Esophagus muscularis mucosa (tissue), 4 donors: ENCODE results near the gene CSTF2T. TPM values are rescaled to one million over a fixed set of nuclear protein-coding genes. Genes with fewer than 3 reads are reported as not detected.

Source experiments
- DNase-seq: peaks from one replicate; pipeline ENCODE4 v3.0.0-alpha.2; 2017; ENCODE audit errors: extremely low spot score
- H3K27ac ChIP-seq, 4 donors: fragments of 200-600 bp; sonication (generic); replicated peaks in 1 of 4; 1 replicate in 3 of 4; 2 replicates in 1 of 4; pipeline ENCODE4 v1.5.1; 2016 to 2019; ENCODE audit warnings: mild to moderate bottlenecking in 1 of 4
- H3K27me3 ChIP-seq, 4 donors: fragments of 200-600 bp; sonication (generic); one replicate each; pipeline versions ENCODE4 v1.5.1 to v1.6.0; 2016 to 2019
- H3K36me3 ChIP-seq, 4 donors: fragments of 200-600 bp; sonication (generic); one replicate each; pipeline ENCODE4 v1.5.1; 2016 to 2019
- H3K4me1 ChIP-seq, 4 donors: fragments of 200-600 bp; sonication (generic); one replicate each; pipeline ENCODE4 v1.5.1; 2016 to 2019
- H3K4me3 ChIP-seq, 4 donors: fragments of 200-600 bp; sonication (generic); 1 replicate in 2 of 4; 2 replicates in 2 of 4; pipeline ENCODE4 v1.5.1; 2016 to 2019; ENCODE audit warnings: mild to moderate bottlenecking in 4 of 4, moderate library complexity in 1 of 4
- H3K9me3 ChIP-seq, 4 donors: fragments of 200-600 bp; sonication (generic); 1 replicate in 3 of 4; 2 replicates in 1 of 4; pipeline ENCODE4 v1.5.1; 2016 to 2019
- CTCF ChIP-seq, 3 experiments: fragments of 200-600 bp in 2 of 3; fragments of 450-650 bp in 1 of 3; sonication (generic) in 2 of 3; IDR thresholded peaks; one replicate each; pipeline ENCODE4 v1.5.1; 2017 to 2019; ENCODE audit warnings: antibody characterized with exemption in 3 of 3, mild to moderate bottlenecking in 2 of 3, moderate library complexity in 1 of 3
- EP300 ChIP-seq: sonication (generic); formaldehyde crosslinking; IDR thresholded peaks from one replicate; pipeline ENCODE4 v1.6.1; 2017; ENCODE audit warnings: antibody characterized with exemption
- POLR2A ChIP-seq: fragments of 450-650 bp; IDR thresholded peaks from one replicate; pipeline ENCODE4 v1.6.1; 2017; ENCODE audit warnings: antibody characterized with exemption, moderate library complexity, mild to moderate bottlenecking, low read depth
- POLR2AphosphoS5 ChIP-seq, 2 donors: sonication (generic); formaldehyde crosslinking; IDR thresholded peaks; one replicate each; pipeline ENCODE4 v1.6.1; 2017; ENCODE audit warnings: antibody characterized with exemption in 2 of 2
- WGBS: methylation state at CpG from one replicate; pipeline ENCODE4 v1.1.5; 2018; 5-methylcytosine and 5-hydroxymethylcytosine counted together
- intact Hi-C: fragments of 100-400 bp; cut with DNase I; formaldehyde crosslinking; loops from one replicate; pipeline ENCODE4 v1.15.1; 2023
- total RNA-seq, 4 donors: library from RNA; depleted of rRNA; stranded (reverse); fragments of >200 nt; gene quantifications; one replicate each; pipeline versions ENCODE4 v1.1.0 to v1.2.1, GENCODE V29; 2016

CSTF2T gene
- total RNA-seq, 4 donors from 2014 or later: 18.3 to 35.1 (median 25.5) TPM

GRCh38 chr10:51683031-51683691 is 16.2 kb downstream of the CSTF2T start:
- Histone ChIP-seq H3K36me3 (no peaks in the 10 kb centered on the region), H3K4me1 (peaks cover 0 to 7% (median 0%) of the 10 kb centered on the region in 4 donors), H3K4me3 (no peak overlapping the region), H3K27ac (no peak overlapping the region), H3K27me3 (no peaks in the 10 kb centered on the region), H3K9me3 (no peaks in the 10 kb centered on the region)
- intact Hi-C loops: no loop called here
- WGBS: 84% methylated on average over 4 of the region's 4 CpGs
- no peak for DNase-seq
- TF ChIP-seq CTCF (IDR thresholded peaks at IDR 0.05) (no peak), POLR2AphosphoS5 (IDR thresholded peaks at IDR 0.05) (no peak), POLR2A (no peak), EP300 (no peak)

DNA sequence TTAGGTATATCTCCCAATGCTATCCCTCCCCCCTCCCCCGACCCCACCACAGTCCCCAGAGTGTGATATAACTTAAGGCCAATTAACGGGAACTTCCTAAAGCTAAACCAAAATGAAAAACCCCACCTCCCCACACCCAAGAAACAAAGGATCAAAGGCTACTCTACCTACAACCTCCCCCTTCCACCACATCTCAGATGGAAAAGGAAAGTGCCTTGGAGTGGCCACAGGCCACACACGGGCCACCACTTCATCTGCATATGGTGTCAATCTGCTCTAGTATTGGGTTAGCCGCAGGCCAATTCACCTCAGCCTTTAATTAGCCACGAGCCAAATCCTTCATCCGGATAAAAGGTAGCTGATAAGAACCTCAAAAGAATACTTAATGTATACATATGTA is 19.6 kb downstream of the CSTF2T start:
- Histone ChIP-seq H3K27me3 (no peaks in the 10 kb centered on the region), H3K4me3 (no peak overlapping the region), H3K9me3 (no peaks in the 10 kb centered on the region), H3K4me1 (peaks cover 0 to 7% (median 0%) of the 10 kb centered on the region in 4 donors), H3K36me3 (no peaks in the 10 kb centered on the region), H3K27ac (no peak overlapping the region)
- whole genome bisulfite sequencing: 89% methylated on average over 6 of the region's 6 CpGs
- no peak for TF ChIP-seq EP300
- intact Hi-C loops: no loop called here
- no peak for DNase-seq

DNA sequence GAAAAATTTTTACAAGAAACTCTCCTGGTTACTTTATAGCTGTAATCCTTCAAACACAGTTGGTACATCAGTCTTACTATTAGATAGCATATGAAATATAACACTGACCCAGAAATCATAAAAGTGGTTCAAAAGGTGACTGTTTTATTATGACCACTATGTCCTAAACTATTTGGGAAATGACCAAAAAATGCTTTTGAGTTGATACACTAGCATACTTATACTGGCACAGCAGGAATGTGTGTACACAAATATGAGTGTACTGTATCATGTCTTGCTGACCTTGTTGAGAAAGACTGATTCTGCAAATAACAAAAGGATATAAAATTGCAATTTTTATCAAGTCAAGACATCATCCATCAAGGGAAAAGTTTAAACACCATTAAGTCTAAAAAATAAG is 24.3 kb downstream of the CSTF2T start:
- no peaks in the 10 kb centered on the region for H3K36me3 ChIP-seq
- TF ChIP-seq EP300 (no peak), CTCF (IDR thresholded peaks at IDR 0.05) (no peak), POLR2A (no peak), POLR2AphosphoS5 (IDR thresholded peaks at IDR 0.05) (no peak)
- intact Hi-C loops: no loop called here
- no peaks in the 10 kb centered on the region for H3K4me1 ChIP-seq
- peaks cover 0 to 7% (median 0%) of the 10 kb centered on the region in 4 donors for H3K9me3 ChIP-seq
- H3K27me3 ChIP-seq: no peaks in the 10 kb centered on the region
- H3K27ac ChIP-seq: no peak overlapping the region
- no peak for DNase-seq
- no peak overlapping the region for H3K4me3 ChIP-seq

DNA sequence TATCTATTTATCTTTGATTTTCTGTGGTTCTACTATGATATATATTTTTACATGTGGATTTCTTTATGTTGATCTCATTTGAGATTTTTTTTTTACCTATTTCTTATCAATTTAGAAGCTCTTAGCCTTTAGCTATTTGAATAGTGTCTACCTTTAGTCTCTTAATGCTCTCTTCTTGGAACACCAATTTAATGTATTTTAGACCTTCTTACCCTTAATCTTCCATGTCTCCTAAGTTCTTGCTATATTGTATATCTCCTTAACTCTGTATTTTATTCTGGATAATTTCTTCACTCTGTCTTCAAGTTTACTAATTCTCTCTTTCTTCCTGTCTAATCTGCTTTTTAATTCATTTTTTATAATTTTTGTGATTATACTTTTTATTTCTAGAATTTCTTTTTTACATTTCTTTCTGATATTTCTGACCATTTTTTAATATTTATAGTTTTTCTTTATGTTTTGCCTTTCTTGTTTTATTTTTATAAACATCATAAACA is 27.3 kb downstream of the CSTF2T start:
- DNase-seq: no peak
- no peak for TF ChIP-seq POLR2A
- no peak for TF ChIP-seq CTCF (IDR thresholded peaks at IDR 0.05)
- TF ChIP-seq POLR2AphosphoS5 (IDR thresholded peaks at IDR 0.05): no peak
- no peak for TF ChIP-seq EP300
- no peaks in the 10 kb centered on the region for H3K36me3 ChIP-seq
- intact Hi-C loops: no loop called here
- H3K27me3 ChIP-seq: no peaks in the 10 kb centered on the region
- peaks cover 0 to 7% (median 0%) of the 10 kb centered on the region in 4 donors for H3K9me3 ChIP-seq
- no peak overlapping the region for H3K4me3 ChIP-seq
- H3K27ac ChIP-seq: no peak overlapping the region
- H3K4me1 ChIP-seq: peaks cover 9 to 13% (median 10%) of the 10 kb centered on the region in 4 donors

DNA sequence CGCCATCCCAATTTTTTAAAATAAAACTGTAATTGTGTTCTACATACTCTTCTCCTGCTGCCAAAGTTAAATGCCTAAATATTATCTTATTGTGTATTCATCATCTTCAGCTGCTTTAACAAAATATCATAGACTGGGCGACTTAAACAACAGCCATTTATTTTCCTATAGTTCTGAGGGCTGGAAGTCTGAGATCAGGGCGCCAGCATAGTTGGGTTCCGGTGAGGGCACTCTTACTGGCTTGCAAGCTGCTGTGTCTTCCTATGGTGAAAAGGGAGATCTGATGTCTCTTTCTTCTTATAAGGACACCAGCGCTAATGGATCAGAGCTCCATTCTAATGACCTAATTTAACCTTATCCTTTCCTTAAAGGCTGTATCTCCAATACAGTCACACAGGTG is 30.4 kb downstream of the CSTF2T start:
- intact Hi-C loops: no loop called here
- H3K4me1 ChIP-seq: peaks cover 9 to 13% (median 11%) of the 10 kb centered on the region in 4 donors
- TF ChIP-seq EP300: no peak
- TF ChIP-seq POLR2A: no peak
- TF ChIP-seq POLR2AphosphoS5 (IDR thresholded peaks at IDR 0.05): no peak
- no peak for TF ChIP-seq CTCF (IDR thresholded peaks at IDR 0.05)
- H3K27ac ChIP-seq: no peak overlapping the region
- WGBS: 97% methylated on average over 5 of the region's 5 CpGs
- DNase-seq: no peak
- no peaks in the 10 kb centered on the region for H3K36me3 ChIP-seq
- no peaks in the 10 kb centered on the region for H3K27me3 ChIP-seq
- peaks cover 0 to 7% (median 0%) of the 10 kb centered on the region in 4 donors for H3K9me3 ChIP-seq
- no peak overlapping the region for H3K4me3 ChIP-seq
